H1 (cell line): Measurements from ENCODE around the gene CNNM1. TPM values are rescaled to one million over a fixed set of nuclear protein-coding genes. Genes with fewer than 3 reads are reported as not detected.

Experiments
- CTCF ChIA-PET: fragments of 300-600 bp; sonication (Branson Sonifier 250); formaldehyde crosslinking; loops from one replicate; lab custom pipeline; 2021; ENCODE audit not compliant: partially characterized antibody; lab: Charles Lee
- POLR2A ChIA-PET: fragments of 300-600 bp; sonication (Branson Sonifier 250); formaldehyde crosslinking; loops from one replicate; lab custom pipeline; 2021; ENCODE audit warnings: inconsistent platforms; ENCODE audit not compliant: partially characterized antibody; lab: Charles Lee
- DNase-seq, 2 experiments: peaks; one replicate each; pipeline versions ENCODE4 v3.0.0 to v3.0.0-alpha.2; 2010 to 2022; ENCODE audit warnings: low spot score in 2 of 2, low read depth in 1 of 2, mixed read lengths in 1 of 2
- FAIRE-seq: peaks from 2 replicates; lab custom pipeline; 2011; peaks lifted over from hg19 to GRCh38; lab: Jason Lieb, UNC
- H2AFZ ChIP-seq: 2 replicates; pipeline ENCODE4 v1.8.1; 2012; ENCODE audit warnings: low read length, inconsistent platforms
- H2AK5ac ChIP-seq: 2 replicates; pipeline ENCODE4 v1.6.1; 2013; ENCODE audit warnings: low read depth, low read length
- H2BK120ac ChIP-seq: replicated peaks from 2 replicates; pipeline ENCODE3; 2013; ENCODE audit warnings: low read depth, low read length, inconsistent platforms
- H2BK12ac ChIP-seq: 2 replicates; pipeline ENCODE4 v1.6.1; 2013; ENCODE audit warnings: low read depth, low read length
- H2BK15ac ChIP-seq: 2 replicates; pipeline ENCODE4 v1.6.1; 2013; ENCODE audit warnings: low read length
- H2BK20ac ChIP-seq: 2 replicates; pipeline ENCODE4 v1.6.1; 2013; ENCODE audit warnings: low read length
- H2BK5ac ChIP-seq: 2 replicates; pipeline ENCODE4 v1.6.1; 2013; ENCODE audit warnings: low read depth, low read length
- H3K14ac ChIP-seq: 2 replicates; pipeline ENCODE4 v1.6.1; 2013; ENCODE audit warnings: inconsistent platforms; ENCODE audit not compliant: insufficient read length
- H3K18ac ChIP-seq: 2 replicates; pipeline ENCODE4 v1.6.1; 2013; ENCODE audit warnings: low read length; ENCODE audit errors: extremely low read depth
- H3K23ac ChIP-seq: 2 replicates; pipeline ENCODE4 v1.6.1; 2013; ENCODE audit warnings: inconsistent platforms; ENCODE audit not compliant: insufficient read length
- H3K23me2 ChIP-seq: 2 replicates; pipeline ENCODE4 v1.6.1; 2013; ENCODE audit warnings: low read depth, low read length
- H3K27ac ChIP-seq: 2 replicates; pipeline ENCODE4 v1.6.1; 2011; ENCODE audit warnings: low read depth, low read length, inconsistent platforms
- H3K27me3 ChIP-seq, 4 experiments: replicated peaks in 1 of 4; 1 replicate in 1 of 4; 2 replicates in 3 of 4; pipeline versions ENCODE4 v1.6.1 to v1.8.1; 2011 to 2013; ENCODE audit warnings: low read length in 3 of 4, mild to moderate bottlenecking in 3 of 4, inconsistent platforms in 2 of 4, mixed read lengths in 2 of 4, moderate library complexity in 1 of 4; ENCODE audit not compliant: control insufficient read depth in 3 of 4, insufficient read depth in 3 of 4; ENCODE audit errors: extremely low read depth in 1 of 4
- H3K36me3 ChIP-seq, 4 experiments: 2 replicates each; pipeline versions ENCODE4 v1.6.1 to v1.8.1; 2011 to 2013; ENCODE audit warnings: mild to moderate bottlenecking in 4 of 4, low read length in 3 of 4, moderate library complexity in 2 of 4, control low read depth in 1 of 4, inconsistent platforms in 1 of 4; ENCODE audit not compliant: insufficient read depth in 4 of 4, control insufficient read depth in 2 of 4
- H3K4ac ChIP-seq: replicated peaks from 2 replicates; pipeline ENCODE3; 2013; ENCODE audit warnings: low read length, low read depth, mixed read lengths, inconsistent platforms; ENCODE audit not compliant: insufficient read length
- H3K4me1 ChIP-seq, 4 experiments: replicated peaks in 1 of 4; 1 replicate in 1 of 4; 2 replicates in 3 of 4; pipeline versions ENCODE4 v1.6.1 to v1.8.1; 2011 to 2013; ENCODE audit warnings: low read length in 3 of 4, inconsistent platforms in 2 of 4, mixed read lengths in 1 of 4; ENCODE audit not compliant: insufficient read depth in 4 of 4, control insufficient read depth in 3 of 4
- H3K4me2 ChIP-seq, 2 experiments: 2 replicates each; pipeline versions ENCODE4 v1.6.1 to v1.8.1; 2011 to 2013; ENCODE audit warnings: low read depth in 2 of 2, low read length in 2 of 2, control low read depth in 1 of 2, inconsistent platforms in 1 of 2, mild to moderate bottlenecking in 1 of 2; ENCODE audit not compliant: insufficient read depth in 1 of 2
- H3K4me3 ChIP-seq, 4 experiments: fragments of 200-600, 300-600 bp in 1 of 4; sonication (generic), shearing (Covaris generic), sonication (Bioruptor Twin) in 1 of 4; 2 replicates each; pipeline versions ENCODE4 v1.5.1 to v1.8.1; 2011 to 2016; ENCODE audit warnings: low read length in 4 of 4, low read depth in 3 of 4, control low read depth in 2 of 4, inconsistent platforms in 2 of 4, mild to moderate bottlenecking in 2 of 4, mixed read lengths in 1 of 4, moderate library complexity in 1 of 4; ENCODE audit not compliant: insufficient read depth in 2 of 4; ENCODE audit errors: extremely low read depth in 1 of 4
- H3K56ac ChIP-seq: replicated peaks from 2 replicates; pipeline ENCODE3; 2013; ENCODE audit warnings: low read depth, mild to moderate bottlenecking, mixed read lengths, low read length, inconsistent platforms; ENCODE audit not compliant: insufficient read length
- H3K79me1 ChIP-seq: 2 replicates; pipeline ENCODE4 v1.6.1; 2013; ENCODE audit warnings: low read depth, low read length, control low read depth
- H3K79me2 ChIP-seq, 2 experiments: 2 replicates each; pipeline versions ENCODE4 v1.6.1 to v1.8.1; 2012 to 2013; ENCODE audit warnings: low read length in 2 of 2, mild to moderate bottlenecking in 2 of 2, inconsistent platforms in 1 of 2; ENCODE audit not compliant: insufficient read depth in 2 of 2, control insufficient read depth in 1 of 2
- H3K9ac ChIP-seq, 4 experiments: replicated peaks in 1 of 4; 1 replicate in 1 of 4; 2 replicates in 3 of 4; pipeline versions ENCODE4 v1.6.1 to v1.8.1; 2011 to 2013; ENCODE audit warnings: low read depth in 3 of 4, low read length in 3 of 4, control low read depth in 2 of 4, mild to moderate bottlenecking in 2 of 4, moderate library complexity in 2 of 4, inconsistent platforms in 1 of 4; ENCODE audit errors: extremely low read depth in 1 of 4
- H3K9me3 ChIP-seq, 2 experiments: 2 replicates each; pipeline versions ENCODE4 v1.6.1 to v1.8.1; 2012 to 2013; ENCODE audit warnings: mild to moderate bottlenecking in 2 of 2, moderate library complexity in 2 of 2, control low read depth in 1 of 2, inconsistent platforms in 1 of 2, low read depth in 1 of 2, low read length in 1 of 2, mixed read lengths in 1 of 2; ENCODE audit not compliant: insufficient read depth in 2 of 2
- H4K20me1 ChIP-seq, 2 experiments: replicated peaks in 1 of 2; 2 replicates each; pipeline versions ENCODE3 to v1.8.1; 2011 to 2013; ENCODE audit warnings: inconsistent platforms in 2 of 2, low read length in 2 of 2, mild to moderate bottlenecking in 1 of 2; ENCODE audit not compliant: insufficient read depth in 2 of 2, control insufficient read depth in 1 of 2
- H4K5ac ChIP-seq: 2 replicates; pipeline ENCODE4 v1.6.1; 2013; ENCODE audit warnings: low read length, low read depth, mixed read lengths, inconsistent platforms; ENCODE audit not compliant: insufficient read length
- H4K8ac ChIP-seq: 2 replicates; pipeline ENCODE4 v1.8.0; 2013; ENCODE audit warnings: mild to moderate bottlenecking, moderate library complexity, low read length, inconsistent platforms; ENCODE audit not compliant: insufficient read depth; ENCODE audit errors: extremely low read depth
- H4K91ac ChIP-seq: replicated peaks from 2 replicates; pipeline ENCODE3; 2013; ENCODE audit warnings: low read length, mixed read lengths, inconsistent platforms; ENCODE audit not compliant: insufficient read length
- ATF2 ChIP-seq: IDR thresholded peaks from 2 replicates; pipeline ENCODE4 v1.6.1; 2012; ENCODE audit warnings: low read length, inconsistent platforms
- BCL11A ChIP-seq, 2 experiments: IDR thresholded peaks; one replicate each; pipeline ENCODE4 v1.6.1; 2011; ENCODE audit warnings: low read depth in 2 of 2, low read length in 2 of 2, mild to moderate bottlenecking in 2 of 2
- CBX8 ChIP-seq: fragments of 300-800, 300-1000 bp; sonication (generic); IDR thresholded peaks from 2 replicates; pipeline ENCODE4 v1.7.1; 2016; ENCODE audit warnings: low read depth, low read length, borderline replicate concordance
- CTBP2 ChIP-seq: IDR thresholded peaks from 2 replicates; pipeline ENCODE4 v1.7.0; 2011; ENCODE audit warnings: borderline replicate concordance, mild to moderate bottlenecking, moderate library complexity, mixed read lengths, low read length; ENCODE audit not compliant: insufficient read depth, insufficient read length
- GABPA ChIP-seq: IDR thresholded peaks from 2 replicates; pipeline ENCODE4 v1.6.1; 2011; ENCODE audit warnings: mild to moderate bottlenecking, low read length, moderate library complexity, borderline replicate concordance; ENCODE audit not compliant: insufficient read depth
- HDAC6 ChIP-seq: IDR thresholded peaks from one replicate; pipeline ENCODE4 v1.7.1; 2012; ENCODE audit warnings: low read depth, mild to moderate bottlenecking, inconsistent platforms, low read length, moderate library complexity
- KDM5A ChIP-seq: fragments of 200-600 bp; IDR thresholded peaks from 2 replicates; pipeline ENCODE4 v1.7.1; 2012; ENCODE audit warnings: mild to moderate bottlenecking, low read length, inconsistent platforms, mixed read lengths
- RXRA ChIP-seq: IDR thresholded peaks from 2 replicates; pipeline ENCODE4 v1.6.1; 2011; ENCODE audit warnings: low read depth, mild to moderate bottlenecking, low read length, moderate library complexity; ENCODE audit not compliant: insufficient read depth
- SIN3A ChIP-seq, 2 experiments: IDR thresholded peaks in 1 of 2; conservative IDR thresholded peaks in 1 of 2; 2 replicates each; pipeline ENCODE4 v1.6.1; 2011 to 2012; ENCODE audit warnings: low read length in 2 of 2, improper control_type of control experiment in 1 of 2, low read depth in 1 of 2, mild to moderate bottlenecking in 1 of 2
- TAF1 ChIP-seq: IDR thresholded peaks from 2 replicates; pipeline ENCODE4 v1.6.1; 2011; ENCODE audit warnings: mild to moderate bottlenecking, low read depth, low read length
- TAF7 ChIP-seq: optimal IDR thresholded peaks from 2 replicates; pipeline ENCODE3; 2011; ENCODE audit warnings: low read depth, mild to moderate bottlenecking, inconsistent platforms, low read length, moderate library complexity, borderline replicate concordance
- TBP ChIP-seq: IDR thresholded peaks from 2 replicates; pipeline ENCODE4 v1.6.1; 2011; ENCODE audit warnings: low read depth, low read length, improper control_type of control experiment
- WGBS, 2 experiments: shearing (Covaris generic) in 1 of 2; methylation state at CpG; one replicate each; pipeline versions ENCODE4 v1.1.6 to v1.1.7; 2013 to 2015; ENCODE audit warnings: low lambda C conversion rate in 2 of 2, mixed read lengths in 2 of 2, inconsistent platforms in 1 of 2, low coverage in 1 of 2, missing lambda C conversion rate in 1 of 2; ENCODE audit not compliant: insufficient replicate concordance in 2 of 2, insufficient coverage in 1 of 2, insufficient read length in 1 of 2; ENCODE audit errors: extremely low coverage in 1 of 2, missing lambda C conversion rate in 1 of 2; 5-methylcytosine and 5-hydroxymethylcytosine counted together
- polyA plus RNA-seq, 7 experiments: library from polyadenylated mRNA; depleted of rRNA in 3 of 7; stranded (reverse) in 5 of 7; unstranded in 2 of 7; fragments of >200 nt in 5 of 7; fragments of 200-250 nt in 2 of 7; gene quantifications; 1 replicate in 5 of 7; 2 replicates in 1 of 7; 4 replicates in 1 of 7; pipeline versions ENCODE4 v1.2.1 to v1.2.3, GENCODE V29; 2011 to 2013; ENCODE audit warnings: missing spikeins in 2 of 7, mixed read lengths in 2 of 7
- total RNA-seq: library from RNA; stranded (reverse); fragmentation: NEBNext Ultra II Directional; extraction: Animal tissue kit (Norgen Biotek cat#: 25700); gene quantifications from 2 replicates; pipeline ENCODE4 v1.2.1, GENCODE V29; 2021

The CNNM1 gene
- total and polyA plus RNA-seq, 2 of the 8 experiments (the other 6 are each of a cell fraction or from before 2014, with no cell fraction given) = 0.74 to 0.92 TPM

GRCh38 chr10:99364125-99364524 lies 35.0 kb downstream of the CNNM1 start:
- no peaks in the 10 kb centered on the region for H3K79me2 ChIP-seq
- H2BK15ac ChIP-seq = no peak overlapping the region
- ChIA-PET CTCF (no interaction called here), POLR2A (no interaction called here)
- no peaks in the 10 kb centered on the region; a peak in 1 of 7 replicates for H3K27me3 ChIP-seq
- H4K91ac ChIP-seq = no peak overlapping the region
- H4K20me1 ChIP-seq = no peaks in the 10 kb centered on the region
- H2BK5ac ChIP-seq = no peak overlapping the region
- no peak overlapping the region for H3K56ac ChIP-seq
- H3K14ac ChIP-seq = no peak overlapping the region
- no peaks in the 10 kb centered on the region for H3K9me3 ChIP-seq
- H4K5ac ChIP-seq = no peak overlapping the region
- H3K4ac ChIP-seq = no peak overlapping the region
- FAIRE-seq (no peak), DNase-seq (no peak)
- no peak overlapping the region for H2AFZ ChIP-seq
- no peak overlapping the region for H3K4me3 ChIP-seq
- H3K4me2 ChIP-seq = no peak overlapping the region
- H2AK5ac ChIP-seq = no peak overlapping the region
- H3K9ac ChIP-seq = no peak overlapping the region
- no peak overlapping the region for H3K27ac ChIP-seq
- no peak overlapping the region for H2BK12ac ChIP-seq
- 83% methylated on average over 4 of the region's 4 CpGs; no CpG with 5 or more reads in 1 of the 2 experiments for WGBS, 2 experiments
- no peaks in the 10 kb centered on the region for H3K36me3 ChIP-seq
- no peaks in the 10 kb centered on the region for H3K79me1 ChIP-seq
- H2BK20ac ChIP-seq = no peak overlapping the region
- H3K23ac ChIP-seq = no peak overlapping the region
- no peaks in the 10 kb centered on the region for H3K23me2 ChIP-seq
- H4K8ac ChIP-seq = no peak overlapping the region
- H2BK120ac ChIP-seq = no peak overlapping the region
- H3K18ac ChIP-seq = no peak overlapping the region
- peaks cover 0 to 3% (median 0%) of the 10 kb centered on the region in 4 experiments; a peak in 1 of 7 replicates for H3K4me1 ChIP-seq
- TF ChIP-seq GABPA (no peak), BCL11A (IDR thresholded peaks at IDR 0.05; ENCODE audit: low read depth in 2 of 2, low read length in 2 of 2) (no peak), TAF7 (no peak), KDM5A (no peak), CTBP2 (no peak), ATF2 (no peak), HDAC6 (no peak), CBX8 (no peak), TBP (no peak), RXRA (no peak), TAF1 (no peak), SIN3A (conservative IDR thresholded peaks at IDR 0.05 in 1 of 2, IDR thresholded peaks at IDR 0.05 in 1 of 2; ENCODE audit: low read depth in 1 of 2, low read length in 2 of 2) (no peak)
